ENCODE results near the gene ITIH5.
A peak's percentile ranks its signal among the peaks of the same experiment; 100 is the strongest.
"Not testable (repeated sequence)": the region's sequence is repeated elsewhere in the genome, so short reads cannot be mapped to it uniquely, and the experiment has no call there.

ITIH5 gene

DNA sequence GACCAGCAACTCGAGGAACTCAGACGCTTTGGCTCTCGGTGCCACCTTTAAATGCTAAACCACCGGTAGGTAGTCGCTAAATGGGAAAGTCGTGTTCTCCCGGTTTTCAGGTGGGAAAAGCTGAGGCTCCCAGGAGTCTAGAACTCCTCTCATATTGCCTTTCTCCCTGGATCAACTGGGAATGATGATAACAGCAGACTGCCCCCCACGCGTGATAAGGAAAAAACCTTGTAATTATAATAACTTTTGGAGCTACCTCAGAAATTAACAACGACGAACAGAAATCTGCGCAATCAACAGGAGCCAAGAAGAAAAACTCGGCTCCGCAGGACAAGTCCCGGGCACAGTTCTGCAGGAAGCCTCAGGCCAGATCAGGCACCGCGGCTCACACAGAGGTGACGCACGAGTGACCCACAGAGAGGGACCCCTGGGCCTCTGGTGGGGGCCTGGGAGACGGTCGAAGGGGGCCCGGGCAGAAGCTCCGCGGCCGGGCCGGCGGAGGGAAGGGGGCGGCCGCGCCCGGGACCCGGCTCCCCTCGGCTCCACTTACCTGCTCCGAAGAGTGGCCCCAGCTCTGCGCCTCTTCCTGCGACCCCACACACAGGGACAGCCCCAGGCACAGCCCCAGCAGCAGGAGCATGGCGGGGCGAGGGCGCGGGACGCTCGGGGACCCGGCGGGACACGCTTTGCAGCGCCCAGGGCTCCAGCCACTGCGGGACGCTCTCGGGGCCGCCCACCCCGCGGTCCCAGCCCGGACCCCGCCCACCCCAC, at the start of gene ITIH5:
Gene ITIH5, minus strand, starts transcription at position 714 of the 771 bp plus-strand sequence. Its CDS starts 74 bp downstream, at position 640.
- DNase-seq = no peak

DNA sequence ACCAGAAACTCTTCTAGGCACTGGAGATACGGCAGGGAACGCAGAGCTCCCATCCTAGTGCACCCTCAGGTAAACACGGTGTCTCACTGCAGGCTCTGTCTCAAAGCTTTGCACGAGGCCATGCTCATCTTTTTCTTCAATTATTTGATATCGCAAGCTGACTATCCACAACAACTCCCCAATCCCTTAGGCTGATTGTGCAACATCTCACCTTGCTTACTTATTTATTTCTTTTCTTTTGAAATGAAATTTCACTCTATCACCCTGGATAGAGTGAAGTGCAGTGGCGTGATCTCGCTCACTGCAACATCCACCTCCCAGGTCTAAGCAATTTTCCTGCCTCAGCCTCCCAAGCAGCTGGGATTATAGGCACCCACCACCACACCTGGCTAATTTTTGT, 48.7 kb upstream of the ITIH5 start:
- no peak for DNase-seq

DNA sequence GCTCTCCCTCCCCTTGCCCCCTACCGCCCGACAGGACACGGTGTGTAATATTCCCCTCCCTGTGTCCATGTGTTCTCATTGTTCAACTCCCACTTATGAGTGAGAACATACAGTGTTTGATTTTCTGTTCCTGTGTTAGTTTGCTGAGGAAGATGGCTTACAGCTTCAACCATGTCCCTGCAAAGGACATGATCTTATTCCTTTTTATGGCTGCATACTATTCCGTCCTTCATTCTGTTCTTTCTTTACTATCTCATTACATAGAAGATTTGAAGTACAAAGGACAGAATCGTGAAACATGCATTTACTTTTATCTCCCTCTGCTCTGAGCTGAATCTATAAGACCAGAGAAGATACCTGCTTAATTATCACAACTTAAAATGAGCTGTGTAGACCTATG, 44.3 kb upstream of the ITIH5 start:
- not testable (repeated sequence) for DNase-seq

DNA sequence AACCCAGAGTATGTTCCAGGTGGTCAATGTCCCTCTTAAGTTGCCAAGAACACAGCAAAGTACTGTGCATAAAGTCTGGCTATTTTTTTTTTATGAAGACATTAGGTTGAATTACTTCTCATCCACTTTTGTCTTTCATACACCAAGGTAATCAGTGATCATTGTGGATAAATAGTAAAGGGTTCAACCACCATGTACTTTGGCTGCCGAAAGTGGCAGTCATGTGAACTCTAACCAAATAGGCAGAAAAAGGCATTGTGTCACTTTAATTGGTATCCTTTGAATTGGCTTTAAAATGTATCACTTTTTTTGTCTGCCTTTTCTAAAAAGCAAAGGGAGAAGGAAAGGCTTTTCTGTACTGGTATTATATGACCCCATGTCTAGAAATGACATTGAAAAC, 43.7 kb upstream of the ITIH5 start:
- no peak for DNase-seq

DNA sequence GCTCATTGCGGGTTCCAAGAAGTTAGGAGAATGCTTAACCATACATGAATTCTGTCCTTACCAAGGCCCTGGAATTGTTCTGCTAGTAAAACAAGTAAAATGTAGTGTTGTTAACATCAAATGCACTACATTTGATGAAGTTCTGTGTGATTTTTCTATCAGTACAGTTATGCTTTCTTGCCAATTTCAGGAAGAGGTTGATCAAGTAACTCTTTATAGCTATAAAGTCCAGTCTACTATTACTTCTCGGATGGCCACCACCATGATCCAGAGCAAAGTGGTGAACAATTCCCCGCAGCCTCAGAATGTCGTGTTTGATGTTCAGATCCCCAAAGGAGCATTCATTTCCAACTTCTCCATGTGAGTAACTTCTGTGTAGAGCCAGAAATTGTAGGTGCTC, 42.1 kb upstream of the ITIH5 start:
- DNase-seq = no peak

DNA sequence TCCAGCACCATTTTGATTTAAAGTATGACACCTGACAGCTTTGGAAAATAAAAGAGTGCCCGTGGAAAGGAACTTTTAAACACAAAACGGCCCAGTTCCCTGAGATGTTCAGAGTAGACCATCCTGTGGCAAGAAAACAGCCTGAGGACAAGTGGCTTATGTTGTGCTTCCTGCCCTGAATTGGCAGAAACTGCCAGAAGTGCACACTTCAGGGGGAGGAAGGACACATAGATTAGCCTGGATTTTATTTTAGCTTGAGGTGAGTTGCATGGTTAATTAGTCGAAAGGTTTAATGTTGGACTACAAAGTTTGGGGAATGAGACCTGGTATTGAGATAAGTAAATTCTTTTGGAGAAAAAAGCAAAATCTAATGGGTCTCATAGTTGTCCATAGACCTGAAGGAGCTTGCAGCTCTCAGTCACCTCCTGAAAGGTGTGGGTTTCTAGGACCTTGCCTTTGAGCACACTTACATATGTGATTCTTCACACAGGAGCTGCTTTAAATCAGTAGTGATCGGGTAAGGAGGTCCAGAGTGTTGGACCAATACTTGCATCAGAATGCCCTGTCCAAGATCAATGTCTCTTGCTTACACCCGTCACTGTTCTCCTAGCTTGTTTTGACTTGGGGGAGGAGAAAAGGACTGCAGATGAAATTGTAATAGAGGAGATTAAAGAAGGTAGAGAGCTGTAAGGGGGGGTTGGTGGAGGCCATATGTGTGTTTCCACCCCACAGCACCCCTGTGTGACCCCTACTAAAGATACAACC, 41.3 kb upstream of the ITIH5 start:
- no peak for DNase-seq

DNA sequence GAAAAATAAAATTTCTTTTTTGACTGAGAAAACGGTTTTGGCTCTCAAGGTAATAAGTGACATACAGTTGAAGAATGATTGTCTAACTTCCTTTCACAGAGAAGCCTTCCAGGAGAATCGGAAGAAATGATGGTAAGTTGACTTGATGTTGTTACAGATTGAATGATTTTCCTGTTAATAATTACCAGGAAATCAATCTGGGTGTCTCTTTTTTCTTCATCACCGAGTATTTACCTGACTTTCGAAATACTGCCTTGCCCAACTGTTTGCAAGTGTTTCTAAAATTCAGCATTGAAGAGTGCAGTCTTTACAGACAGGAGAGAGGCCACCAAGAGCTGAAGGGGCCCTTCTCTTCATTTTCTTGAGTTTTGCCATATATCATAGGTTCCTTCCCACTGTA, 40.3 kb upstream of the ITIH5 start:
- DNase-seq = no peak

DNA sequence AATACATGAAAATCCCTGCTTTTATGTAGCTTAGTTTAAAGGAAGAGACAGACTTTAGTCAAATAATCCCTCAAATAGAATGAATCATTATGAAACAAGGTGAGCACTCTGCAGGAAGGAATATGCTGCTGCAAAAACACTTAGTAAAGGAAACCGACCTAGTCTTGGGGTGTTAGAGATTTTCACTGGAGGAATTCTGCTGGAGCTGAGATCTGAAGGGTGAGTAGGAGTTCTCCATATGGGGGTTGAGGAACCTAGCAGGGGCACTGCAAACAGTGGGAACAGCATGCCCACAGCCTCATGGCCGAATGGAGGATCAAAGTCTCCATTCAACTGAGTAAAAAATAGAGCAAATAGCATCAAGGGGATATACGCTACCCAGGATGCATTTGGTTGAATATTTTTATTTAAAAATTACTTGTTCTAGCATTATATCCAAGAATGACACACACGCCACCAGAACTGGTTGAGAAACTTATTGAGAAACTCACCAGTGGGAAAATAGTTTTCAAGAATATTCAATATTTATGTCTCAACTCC, 39.8 kb upstream of the ITIH5 start:
- DNase-seq = no peak

DNA sequence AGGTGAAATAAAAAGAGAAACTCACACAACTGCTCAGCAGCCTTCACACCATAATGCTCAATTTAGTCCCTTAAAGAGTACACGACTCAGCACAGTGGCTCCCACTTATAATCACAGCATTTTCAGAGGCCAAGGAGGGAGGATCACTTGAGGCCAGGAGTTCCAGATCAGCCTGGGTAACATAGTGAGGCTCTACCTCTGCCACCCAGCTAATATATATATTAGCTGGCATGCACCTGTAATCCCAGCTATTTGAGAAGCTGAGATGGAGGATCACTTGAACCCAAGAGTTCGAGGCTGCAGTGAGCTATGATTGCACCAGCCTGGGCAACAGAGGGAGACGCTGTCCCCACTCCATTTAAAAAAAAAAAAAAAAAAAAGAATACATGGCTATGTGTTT, 38.6 kb upstream of the ITIH5 start:
- DNase-seq = no peak

DNA sequence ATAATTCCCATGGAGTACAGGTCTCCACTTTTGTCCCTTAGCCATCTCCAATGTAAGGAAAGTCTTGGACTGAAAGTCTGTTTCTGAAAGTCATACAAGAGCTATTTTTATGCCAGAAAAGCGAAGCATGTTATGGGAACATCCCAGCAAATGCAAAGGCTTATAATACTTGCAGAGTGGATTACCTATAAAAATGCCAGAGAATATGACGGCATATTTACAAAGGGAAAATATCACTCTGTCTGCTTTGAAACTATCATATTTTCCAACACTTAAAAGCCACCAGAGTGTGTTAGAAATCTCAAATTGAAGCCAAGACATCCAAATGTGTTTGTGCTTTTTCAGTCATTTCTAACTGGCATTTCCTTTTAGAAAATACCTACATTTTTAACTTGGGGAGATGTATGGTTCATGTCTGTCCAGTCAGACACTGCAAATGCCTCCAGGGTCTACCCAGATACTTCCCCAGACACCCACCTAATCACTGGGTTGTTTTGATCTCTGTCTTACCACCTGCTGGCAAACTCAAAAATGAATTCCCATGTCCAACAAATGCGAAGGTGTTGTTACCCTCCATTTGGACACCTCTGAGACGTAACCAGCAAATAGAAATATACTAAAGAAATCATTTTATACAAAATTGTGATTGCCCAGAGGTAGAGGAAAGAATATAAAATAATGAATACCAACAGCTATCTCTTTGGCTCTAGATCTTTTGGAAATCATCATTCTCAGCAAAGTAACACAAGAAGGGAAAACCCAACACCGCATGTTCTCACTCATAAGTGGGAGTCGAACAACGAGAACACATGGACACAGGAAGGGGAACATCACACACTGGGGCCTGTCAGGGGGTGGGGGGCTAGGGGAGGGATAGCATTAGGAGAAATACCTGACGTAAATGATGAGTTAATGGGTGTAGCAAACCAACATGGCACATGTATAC, 37.6 kb upstream of the ITIH5 start:
- DNase-seq = no peak

DNA sequence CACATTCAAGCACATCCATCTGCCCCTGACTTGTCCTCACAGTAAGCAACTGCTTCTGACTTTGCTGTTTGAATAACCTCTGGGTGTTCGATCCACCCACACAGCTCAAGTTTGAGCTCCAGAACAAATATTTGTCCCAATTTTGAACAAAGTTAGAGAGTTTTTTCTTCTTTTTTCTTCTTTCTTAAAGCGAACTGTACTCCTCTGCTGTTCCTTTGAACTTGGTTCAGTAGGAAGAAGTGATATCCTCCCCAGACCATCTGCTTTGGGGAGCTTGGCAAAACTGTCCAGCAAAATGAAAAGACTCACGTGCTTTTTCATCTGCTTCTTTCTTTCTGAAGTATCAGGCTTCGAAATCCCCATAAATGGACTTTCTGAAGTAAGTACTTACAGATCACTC, 36.4 kb upstream of the ITIH5 start, which contains the start of gene ITIH2:
Gene ITIH2, plus strand, starts transcription at position 177 of the 400 bp plus-strand sequence. Its CDS starts 119 bp downstream, at position 296.
- no peak for DNase-seq

DNA sequence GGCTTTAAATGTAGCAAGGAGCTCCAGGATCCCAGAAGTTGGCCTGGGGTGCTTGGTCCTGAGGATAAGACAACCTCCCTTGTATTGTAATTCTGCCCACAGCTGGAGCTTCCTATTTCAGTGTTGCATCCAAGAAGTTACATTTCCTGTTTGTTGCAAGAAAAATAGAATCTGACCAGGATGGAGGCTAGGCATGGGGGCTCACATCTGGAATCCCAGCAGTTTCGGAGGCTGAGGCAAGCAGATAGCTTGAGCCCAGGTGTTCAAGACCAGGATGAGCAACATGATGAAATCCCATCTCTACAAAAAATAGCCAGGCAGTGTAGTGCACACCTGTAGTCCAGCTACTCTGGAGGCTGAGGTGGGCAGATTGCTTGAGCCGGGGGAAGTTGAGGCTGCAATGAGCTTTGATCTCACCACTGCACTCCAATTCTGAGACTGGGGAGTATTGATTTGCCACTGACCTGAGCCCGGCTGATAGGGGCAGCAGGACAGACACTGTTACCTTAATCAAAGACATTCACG, 35.6 kb upstream of the ITIH5 start:
- no peak for DNase-seq

DNA sequence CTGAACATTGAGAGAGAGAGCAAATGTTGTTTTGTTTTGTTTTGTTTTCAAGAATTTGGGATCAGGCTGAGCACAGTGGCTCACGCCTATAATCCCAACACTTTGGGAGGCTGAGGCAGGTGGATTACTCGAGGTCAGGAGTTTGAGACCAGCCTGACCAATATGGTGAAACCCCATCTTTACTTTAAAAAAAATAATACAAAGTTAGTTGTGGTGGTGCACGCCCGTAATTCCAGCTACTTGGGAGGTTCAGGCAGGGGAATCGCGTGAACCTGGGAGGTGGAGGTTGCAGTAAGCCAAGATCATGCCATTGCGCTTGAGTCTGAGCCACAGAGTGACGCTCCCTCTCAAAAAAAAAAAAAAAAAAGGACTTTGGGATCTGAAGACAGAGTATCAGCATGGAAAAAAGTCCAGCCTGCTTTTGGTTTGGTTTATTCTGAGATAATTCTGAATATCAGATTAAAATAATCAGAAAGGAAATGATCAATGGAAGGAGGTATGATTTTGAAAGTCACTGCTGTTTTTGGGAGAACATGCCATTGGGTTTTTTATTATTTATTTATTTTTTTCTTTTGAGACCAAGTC, 34.5 kb upstream of the ITIH5 start:
- DNase-seq = no peak

DNA sequence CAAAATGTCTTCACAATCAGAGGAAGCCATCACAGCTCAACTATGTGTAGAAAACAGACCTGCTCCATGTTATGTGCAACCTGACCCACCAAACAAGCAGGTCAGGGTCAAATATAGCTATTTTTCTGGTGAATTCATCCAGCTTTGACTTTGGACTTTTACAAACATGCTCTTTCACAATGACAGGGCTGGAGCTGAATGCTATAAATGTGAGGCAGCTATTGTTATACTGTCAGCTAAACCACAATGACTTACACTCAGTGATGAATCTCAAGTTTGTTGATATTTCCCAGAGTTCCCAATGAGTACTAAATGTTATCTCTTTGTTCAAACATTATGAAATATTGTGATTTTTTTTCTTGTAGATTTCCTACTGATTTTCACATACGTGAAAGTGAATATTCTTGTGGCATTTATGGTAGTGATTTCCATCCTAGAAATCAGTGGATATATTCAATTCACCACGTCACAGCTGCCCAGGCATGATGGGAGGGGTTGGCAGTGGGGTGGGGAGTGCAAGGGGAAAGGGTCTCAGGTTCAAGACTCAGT, 33.9 kb upstream of the ITIH5 start:
- DNase-seq = no peak

DNA sequence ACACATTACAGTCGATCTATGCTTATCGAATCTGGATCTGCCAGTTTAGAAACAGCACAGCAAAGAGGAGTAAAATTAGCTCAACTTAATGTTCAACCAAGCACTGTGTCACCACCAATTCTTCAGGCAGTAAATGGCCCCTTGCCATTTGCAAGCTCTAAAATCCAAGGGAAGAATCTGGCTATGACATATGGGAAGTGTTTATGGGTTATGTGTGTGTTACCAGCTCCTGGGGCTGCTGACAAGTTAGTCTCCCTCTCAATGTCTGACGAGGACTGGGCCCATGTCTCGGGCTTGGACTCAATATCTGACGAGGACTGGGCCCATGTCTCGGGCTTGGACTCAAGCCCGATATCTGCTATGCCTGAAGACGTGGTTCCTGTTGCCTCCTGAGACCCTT, 30.7 kb upstream of the ITIH5 start:
- DNase-seq = no peak

DNA sequence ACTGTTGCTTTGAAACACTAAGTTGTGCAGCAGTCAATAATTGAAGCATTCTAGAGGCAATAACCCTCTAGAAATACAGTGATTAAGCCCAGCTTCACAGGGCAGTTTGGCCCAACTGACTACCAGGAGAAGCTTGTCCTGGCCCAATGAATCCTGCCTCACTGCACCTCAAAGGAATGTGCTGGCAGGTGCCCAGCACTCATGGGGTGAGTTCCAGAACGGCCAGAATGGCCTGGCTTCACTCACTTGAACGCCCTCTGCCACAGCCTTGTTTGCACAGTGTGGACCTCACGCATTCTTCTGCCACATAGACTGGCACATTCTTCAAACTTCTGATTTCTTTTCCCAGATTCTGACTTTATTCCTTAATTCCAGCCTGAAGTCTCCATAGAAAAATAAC, 29.8 kb upstream of the ITIH5 start:
- DNase-seq = no peak

DNA sequence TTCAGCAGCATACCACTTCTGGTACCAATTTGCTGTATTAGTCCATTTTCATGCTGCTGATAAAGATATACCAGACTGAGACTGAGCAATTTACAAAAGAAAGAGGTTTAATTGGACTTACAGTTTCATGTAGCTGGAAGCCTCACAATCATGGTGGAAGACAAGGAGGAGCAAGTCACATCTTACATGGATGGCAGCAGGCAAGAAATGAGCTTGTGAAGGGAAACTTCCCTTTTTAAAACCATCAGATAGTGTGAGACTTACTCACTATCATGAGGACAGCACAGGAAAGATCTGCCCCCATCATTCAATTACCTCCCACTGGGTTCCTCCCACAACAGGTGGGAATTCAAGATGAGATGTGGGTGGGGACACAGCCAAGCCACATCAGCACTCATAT, 26.4 kb upstream of the ITIH5 start:
- not testable (repeated sequence) for DNase-seq

DNA sequence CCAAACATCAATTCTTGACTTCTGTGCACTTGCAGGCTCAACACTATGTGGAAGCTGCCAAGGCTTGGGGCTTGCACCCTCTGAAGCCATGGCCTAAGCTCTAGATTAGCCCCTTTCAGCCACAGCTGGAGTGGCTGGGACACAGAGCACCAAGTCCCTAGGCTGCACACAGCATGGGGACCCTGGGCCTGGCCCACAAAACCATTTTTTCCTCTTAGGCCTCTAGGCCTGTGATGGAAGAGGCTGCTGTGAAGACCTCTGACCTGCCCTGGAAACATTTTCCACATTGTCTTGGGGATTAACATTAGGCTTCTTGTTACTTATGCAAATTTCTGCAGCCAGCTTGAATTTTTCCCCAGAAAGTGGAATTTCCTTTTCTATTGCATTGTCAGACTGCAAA, 25.6 kb upstream of the ITIH5 start:
- DNase-seq = not testable (repeated sequence)

DNA sequence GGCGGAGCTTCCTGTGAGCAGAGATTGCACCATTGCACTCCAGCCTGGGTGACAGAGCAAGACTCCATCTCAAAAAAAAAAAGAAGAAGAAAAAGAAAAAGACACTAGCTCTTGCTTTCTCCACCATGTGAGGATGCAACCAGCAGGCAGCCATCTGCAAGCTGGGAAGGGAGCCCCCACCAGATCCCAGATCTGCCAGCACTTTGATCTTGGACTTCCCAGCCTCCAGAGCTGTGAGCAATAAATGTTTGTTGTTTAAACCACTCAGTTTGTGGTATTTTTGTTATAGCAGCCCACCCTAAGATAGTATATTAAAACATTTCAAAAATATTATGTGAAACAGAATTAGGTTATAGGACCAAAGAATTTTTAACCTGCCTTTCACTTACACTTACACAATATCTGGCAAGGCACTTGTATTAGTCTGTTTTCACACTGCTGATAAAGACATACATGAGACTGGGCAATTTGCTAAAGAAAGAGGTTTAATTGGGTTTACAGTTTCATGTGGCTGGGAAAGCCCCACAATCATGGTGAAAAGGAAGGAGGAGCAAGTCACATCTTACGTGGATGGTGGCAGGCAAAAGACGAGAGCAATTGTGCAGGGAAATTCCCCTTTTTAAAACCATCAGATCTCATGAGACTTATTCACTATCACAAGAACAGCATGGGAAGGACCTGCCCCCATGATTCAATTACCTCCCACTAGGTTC, 24.3 kb upstream of the ITIH5 start:
- not testable (repeated sequence) for DNase-seq

DNA sequence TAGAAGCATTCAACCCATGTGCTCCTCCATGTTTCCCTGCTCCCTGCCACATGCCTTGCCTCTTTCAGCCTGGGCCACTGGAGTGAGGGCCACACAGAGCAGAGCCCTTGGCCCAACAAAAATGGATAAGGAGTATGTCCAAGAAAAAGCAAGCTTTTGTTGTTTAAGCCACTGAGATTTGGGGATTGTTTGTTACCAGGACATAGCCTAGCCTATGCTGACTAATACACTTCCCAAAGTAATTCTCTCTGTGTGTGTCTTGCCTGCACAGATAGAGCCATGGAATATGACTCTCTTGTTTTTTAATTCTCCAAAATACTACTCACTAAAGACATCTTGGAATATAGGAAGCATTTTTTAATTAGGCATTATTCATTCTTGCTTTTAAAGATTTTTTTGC, 22.8 kb upstream of the ITIH5 start:
- no peak for DNase-seq

DNA sequence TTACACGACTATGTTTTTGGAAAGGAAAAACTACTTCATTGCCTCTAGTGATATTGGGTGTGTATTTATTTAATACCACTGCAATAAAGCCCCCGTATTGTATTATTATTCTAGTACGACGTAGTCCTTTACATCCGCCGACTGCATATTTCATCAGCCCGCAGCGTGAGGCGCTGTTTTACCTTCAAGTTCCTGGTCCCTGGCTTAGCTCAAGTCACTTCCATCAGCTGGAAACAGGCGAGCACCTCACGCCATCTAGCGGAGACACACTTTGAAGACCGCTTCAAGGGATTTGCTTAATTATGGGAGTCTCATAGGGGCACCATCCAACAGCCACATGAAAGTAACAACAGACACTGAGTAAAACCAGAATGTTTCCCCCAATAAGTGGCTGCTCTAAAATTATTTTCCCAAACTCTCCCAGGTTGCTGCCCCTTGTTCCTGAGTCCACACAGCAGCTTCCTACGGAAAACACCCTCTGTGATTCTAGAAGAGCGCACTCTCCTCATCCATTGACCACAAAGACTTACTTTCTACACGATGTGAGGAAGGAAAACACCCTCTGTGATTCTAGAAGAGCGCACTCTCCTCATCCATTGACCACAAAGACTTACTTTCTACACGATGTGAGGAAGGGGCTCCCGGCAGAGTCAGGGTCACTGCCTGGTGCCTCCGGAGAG, 20.6 kb upstream of the ITIH5 start:
- peak; percentile 84 for DNase-seq

All from NCI-H1092 (cell line).